Measurements from ENCODE around the gene PEX11G.
"Not testable (repeated sequence)": the region's sequence is repeated elsewhere in the genome, so short reads cannot be mapped to it uniquely, and the experiment has no call there.

The PEX11G gene

GRCh38 chr19:7441468-7442146, 47.2 kb downstream of the PEX11G start:
- no peak for DNase-seq (ENCODE audit: low read depth in 1 of 2, low spot score in 1 of 2)

- DNase-seq (ENCODE audit: low read depth in 1 of 2, low spot score in 1 of 2): no peak
Observed at GRCh38 chr19:7440188-7440975, 48.5 kb downstream of the PEX11G start.

- DNase-seq (ENCODE audit: low read depth in 1 of 2, low spot score in 1 of 2): no peak
Observed at GRCh38 chr19:7435586-7435985, 53.2 kb downstream of the PEX11G start.

- no peak for DNase-seq (ENCODE audit: low read depth in 1 of 2, low spot score in 1 of 2)
Observed at GRCh38 chr19:7434391-7434790, 54.4 kb downstream of the PEX11G start.

- not testable (repeated sequence) for DNase-seq (ENCODE audit: low read depth in 1 of 2, low spot score in 1 of 2)
Observed at GRCh38 chr19:7433456-7433855, 55.4 kb downstream of the PEX11G start.

- DNase-seq (ENCODE audit: low read depth in 1 of 2, low spot score in 1 of 2): no peak
Observed at GRCh38 chr19:7429638-7430282, 59.1 kb downstream of the PEX11G start.

- DNase-seq (ENCODE audit: low read depth in 1 of 2, low spot score in 1 of 2): no peak
Observed at GRCh38 chr19:7428651-7429113, 60.2 kb downstream of the PEX11G start.

- no peak for DNase-seq (ENCODE audit: low read depth in 1 of 2, low spot score in 1 of 2)
Observed at GRCh38 chr19:7427944-7428343, 60.9 kb downstream of the PEX11G start.

GRCh38 chr19:7426986-7427385, 61.8 kb downstream of the PEX11G start:
- DNase-seq (ENCODE audit: low read depth in 1 of 2, low spot score in 1 of 2): no peak

All from stimulated activated CD4-positive, alpha-beta T cell treated with anti-CD3 and anti-CD28 coated beads, Interleukin-15, amount 100 ng/mL, for 1 hour (primary cell).